LoVo (cell line): Measurements from ENCODE around the gene JKAMP.

Experiments
- DNase-seq: peaks from one replicate; pipeline ENCODE4 v3.0.0-alpha.2; 2016; ENCODE audit warnings: low spot score

Gene JKAMP

DNA sequence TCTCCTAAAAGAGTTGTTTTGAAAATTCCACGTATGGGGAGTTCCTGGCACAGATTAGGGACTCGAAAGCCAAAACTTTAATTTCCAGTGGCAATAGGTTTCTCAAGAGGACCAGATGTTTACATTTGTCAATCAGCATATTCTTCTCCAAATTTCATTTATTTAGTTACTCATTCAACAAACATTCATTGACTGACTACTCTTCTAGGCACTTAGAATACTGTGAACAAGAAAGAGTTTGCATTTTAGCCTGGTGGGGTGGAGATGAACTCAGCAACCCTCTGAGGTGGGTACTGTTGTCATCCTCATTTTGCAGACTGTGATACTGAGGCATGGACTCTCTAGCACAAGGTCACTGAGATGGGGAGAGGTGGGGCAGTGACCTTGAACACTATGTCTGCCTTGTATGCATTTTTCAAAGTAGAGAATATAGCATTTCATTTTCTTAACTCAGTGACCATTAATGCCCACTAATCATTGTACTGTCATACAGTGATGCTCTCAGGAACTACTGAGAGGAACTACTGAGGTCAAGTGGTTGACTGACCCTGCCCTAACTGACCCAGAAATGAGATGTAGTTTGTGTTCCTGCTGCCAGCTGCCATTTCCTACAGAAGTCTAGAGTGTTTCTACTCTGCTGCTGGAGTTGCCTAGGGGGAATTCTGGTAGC lies 2.3 kb upstream of the JKAMP start:
- DNase-seq = no peak

DNA sequence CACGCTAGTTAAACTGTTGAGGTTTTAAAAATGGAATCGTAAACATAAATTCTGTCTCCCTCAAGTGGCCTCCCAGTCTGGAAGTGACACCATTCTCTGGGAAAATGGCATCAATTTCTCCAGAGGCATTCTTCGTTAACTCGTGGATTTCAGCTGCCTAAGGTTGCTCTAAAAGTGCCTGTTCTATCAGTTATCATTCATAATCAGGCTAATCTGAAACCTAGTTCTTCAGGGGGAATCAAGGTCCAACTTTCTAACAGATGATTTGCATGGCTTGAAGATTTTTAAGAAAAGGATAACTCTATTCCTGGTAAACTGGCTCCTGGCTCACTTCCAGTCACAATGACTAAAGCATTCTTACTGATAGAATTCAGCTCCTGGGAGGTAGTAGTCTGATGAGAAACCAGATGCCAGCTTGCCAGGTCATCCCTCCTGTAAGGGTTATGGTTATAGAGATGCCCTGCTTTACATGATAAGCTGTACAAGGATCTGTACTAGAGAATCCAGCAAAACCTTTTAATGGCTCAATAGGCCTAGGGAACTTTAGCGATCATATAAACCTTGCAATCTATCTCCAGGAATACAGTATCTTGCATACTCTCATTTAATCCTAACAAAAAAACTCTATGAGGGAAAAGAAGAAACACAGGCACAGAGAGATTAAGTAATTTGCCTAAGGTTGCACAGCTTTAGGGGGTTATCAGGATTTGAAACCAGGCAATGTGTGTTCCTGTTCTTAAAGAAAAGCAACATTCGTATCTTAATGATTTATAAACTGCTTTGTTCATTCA lies 1.6 kb upstream of the JKAMP start:
- peak; percentile 79 for DNase-seq

DNA sequence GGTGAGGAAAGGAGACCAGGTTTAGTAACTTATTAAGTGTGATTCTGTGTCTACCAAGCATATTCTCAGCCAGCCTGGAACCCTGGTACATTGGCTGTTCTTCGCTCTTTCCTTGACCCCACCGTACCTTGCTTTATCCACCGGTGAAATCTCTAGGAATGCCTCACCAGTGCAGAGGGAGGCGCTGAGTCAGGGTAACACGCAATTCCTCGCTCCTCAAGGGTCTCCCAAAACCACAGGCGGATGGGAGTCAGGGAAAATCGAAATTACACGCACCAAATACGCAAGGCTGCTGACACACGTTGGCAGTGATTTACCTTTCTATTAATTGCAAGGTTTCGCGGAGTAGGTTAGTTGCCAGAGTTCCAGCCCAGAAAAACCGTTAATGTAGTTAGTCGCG lies 954 bp upstream of the JKAMP start:
- DNase-seq = peak; percentile 24

DNA sequence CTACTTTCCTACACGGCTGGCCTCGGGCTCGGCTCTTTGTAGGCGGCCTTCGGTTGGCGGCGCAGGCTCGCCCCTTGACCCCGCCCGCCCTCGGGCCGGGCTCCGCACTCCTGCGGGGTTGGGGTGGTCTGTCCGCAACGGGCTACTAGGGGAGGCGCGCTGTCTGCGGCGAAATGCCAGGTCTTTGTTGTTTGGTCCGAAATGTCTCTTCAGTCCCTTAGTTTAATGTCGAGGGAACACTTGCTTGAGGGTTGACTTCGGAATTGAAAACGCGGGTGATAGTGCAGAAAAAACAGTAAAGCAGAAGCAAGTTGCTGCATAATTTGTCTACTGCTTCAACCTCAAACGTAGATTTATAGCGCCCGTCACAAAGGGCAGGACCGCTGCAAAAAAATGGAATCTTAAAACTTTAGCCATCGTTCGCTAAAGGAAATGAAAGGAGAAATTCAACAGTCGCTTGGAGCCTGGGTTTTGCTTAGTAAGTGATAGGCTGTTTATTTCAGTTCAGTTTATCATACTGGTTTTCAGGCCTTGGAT lies 390 bp downstream of the JKAMP start:
- peak; percentile 42 for DNase-seq

DNA sequence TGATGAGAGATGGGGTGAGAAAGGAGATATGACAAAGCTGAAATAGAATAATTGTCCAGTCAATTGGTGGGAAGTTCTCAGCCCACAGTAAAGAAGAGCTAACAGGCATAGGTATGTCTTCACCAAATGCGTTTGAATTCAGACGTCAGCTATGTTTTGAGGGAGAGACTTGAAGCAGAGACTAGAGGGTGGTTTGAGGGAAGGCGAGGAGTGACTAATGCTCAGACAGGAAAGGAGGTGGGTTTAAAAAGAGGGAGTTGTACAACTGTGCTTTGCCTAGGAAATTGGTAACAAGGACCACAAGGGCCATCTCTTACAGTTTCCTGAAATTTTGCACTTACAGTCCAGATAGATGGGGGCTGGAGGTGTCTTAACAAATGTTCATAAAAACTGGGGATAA lies 6.4 kb downstream of the JKAMP start:
- no peak for DNase-seq

DNA sequence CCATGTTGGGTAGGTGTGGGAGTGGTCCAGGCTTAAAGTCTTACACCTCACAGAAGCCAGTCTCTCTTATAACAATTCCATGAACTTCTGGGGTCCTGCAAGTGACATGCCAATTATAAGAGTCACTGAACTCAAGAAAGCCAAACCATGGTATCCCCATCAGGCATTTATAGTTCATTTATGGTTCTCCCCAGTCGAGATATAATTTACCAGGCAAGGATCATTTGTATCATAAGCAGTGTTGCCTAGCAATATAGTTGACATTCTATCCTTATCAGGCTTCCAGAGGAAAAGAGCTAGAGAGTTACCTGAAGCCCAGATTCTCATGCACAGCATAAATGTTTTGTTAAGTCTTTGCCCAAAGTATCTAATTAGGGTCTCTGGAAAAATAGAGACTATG lies 8.1 kb downstream of the JKAMP start:
- no peak for DNase-seq

DNA sequence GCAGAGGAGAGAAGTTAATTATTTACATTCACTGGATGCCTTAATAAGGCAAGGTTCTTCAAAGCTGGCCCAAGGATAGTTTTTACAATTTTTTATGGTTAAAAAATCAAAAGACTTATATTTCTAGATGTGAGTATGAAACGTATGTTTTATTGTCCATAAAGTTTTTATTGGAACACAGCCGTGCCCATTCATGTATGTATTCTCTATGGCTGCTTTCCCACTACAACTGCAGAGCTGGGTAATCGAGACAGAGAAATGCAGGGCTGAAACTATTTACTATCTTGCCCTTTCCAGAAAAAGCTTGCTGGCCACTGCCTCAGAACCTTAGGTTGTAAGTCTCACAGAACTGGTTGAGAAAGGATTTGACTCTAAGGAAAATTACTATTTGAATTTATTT lies 16.4 kb downstream of the JKAMP start:
- DNase-seq = peak; percentile 6

DNA sequence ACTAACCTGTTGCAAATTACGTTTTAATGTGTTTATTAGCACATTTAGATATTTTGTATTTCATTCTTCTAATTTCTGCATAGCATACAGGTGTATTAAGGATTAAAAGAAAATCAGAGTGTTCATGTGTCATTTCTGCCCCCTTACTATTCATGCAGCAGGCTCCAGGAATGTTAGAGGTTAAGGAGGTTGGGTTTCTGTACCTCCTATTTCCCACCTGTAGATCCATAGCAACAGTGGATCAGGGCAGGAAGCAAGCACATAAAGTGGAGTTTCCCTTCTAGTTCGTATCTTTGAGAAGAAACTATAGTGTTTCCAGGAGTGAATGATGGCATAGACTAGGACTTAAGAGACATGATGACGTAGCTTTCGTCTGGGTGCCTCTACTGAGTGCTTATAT lies 18.9 kb downstream of the JKAMP start:
- no peak for DNase-seq

DNA sequence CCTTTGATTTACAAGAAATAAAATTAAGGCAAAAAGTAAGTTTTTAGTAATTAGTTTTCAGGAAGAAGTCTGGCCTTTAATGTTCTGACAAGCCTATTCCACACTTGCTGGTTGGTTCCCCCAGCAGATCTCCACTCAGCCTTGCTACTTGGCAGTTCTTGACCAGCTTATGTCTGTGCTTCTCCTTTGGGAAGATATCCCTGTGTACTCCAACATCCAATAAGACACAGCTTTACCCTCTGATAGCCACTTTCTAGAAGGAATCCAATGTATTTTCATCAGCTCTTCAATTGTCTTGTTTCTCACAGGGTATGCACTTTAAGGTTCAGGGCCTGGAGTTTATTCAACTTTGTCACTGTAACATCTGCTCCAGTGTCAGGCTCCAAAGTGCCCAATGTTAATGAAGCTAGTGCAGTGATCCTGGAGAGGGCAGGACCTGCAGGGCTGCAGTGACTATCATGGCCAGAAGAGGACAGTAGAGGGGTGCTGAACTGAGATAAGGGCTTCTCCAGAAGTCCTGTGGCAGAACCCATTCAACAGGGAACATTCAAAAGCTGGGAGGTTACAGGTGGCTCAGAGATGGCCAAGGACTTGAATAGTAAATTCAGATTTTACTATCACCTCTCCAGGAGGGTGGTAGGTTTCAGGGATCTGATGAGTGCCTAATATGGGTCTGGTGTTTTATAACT lies 22.9 kb downstream of the JKAMP start:
- peak; percentile 65 for DNase-seq

DNA sequence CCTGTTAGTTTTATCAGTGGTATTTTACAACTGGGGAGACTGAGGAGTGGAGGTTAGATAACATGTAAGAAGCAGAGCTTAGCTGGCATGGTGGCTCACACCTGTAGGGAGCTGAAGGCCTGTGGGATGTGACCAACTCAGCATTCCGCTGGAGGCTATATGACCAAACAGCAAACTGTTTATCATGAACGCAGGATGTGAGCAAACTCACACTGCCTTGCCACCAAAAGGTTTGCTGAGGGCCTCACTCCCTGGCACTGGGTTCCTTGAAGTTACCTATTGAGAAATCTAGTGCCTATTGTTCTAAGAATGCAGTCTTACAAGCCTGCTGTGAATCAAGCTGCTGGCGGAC lies 23.4 kb downstream of the JKAMP start:
- no peak for DNase-seq

DNA sequence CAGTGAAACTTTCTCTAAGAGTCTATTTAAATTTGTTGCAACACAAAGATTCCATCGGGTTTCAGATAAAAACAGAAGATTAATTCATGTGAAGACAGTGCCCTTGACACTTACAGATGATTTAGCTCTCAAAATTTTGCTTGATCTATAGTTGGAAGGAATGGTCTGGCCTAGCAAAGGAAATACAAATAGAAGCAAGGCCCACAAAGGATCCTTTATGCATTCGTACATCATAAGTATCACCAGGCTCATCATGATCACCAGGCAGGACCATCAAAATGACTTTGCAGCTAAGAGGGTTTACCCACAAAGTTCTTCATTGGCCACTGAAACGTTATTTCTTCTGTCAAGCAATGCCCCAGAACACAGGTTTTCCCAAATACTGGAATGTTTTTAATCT lies 24.8 kb downstream of the JKAMP start:
- DNase-seq = no peak

DNA sequence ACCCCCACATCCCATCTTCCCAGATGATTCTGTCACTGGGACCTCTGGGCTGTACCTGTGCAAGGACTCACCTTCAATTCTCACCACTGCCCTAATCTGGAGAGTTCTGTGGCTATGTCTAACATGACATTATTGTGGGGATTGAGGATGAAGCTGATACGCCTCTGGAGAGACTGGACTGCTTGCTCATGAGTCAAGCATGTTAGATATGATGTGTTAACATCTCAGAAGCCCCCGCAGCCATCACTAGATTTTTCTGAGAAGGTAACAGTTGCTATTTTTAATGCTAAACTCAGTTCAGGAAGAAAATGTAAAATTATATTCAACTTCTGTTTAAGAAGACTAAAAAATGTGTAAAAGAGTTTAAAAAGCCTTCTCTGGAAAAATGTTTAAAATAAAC lies 25.7 kb downstream of the JKAMP start:
- no peak for DNase-seq

DNA sequence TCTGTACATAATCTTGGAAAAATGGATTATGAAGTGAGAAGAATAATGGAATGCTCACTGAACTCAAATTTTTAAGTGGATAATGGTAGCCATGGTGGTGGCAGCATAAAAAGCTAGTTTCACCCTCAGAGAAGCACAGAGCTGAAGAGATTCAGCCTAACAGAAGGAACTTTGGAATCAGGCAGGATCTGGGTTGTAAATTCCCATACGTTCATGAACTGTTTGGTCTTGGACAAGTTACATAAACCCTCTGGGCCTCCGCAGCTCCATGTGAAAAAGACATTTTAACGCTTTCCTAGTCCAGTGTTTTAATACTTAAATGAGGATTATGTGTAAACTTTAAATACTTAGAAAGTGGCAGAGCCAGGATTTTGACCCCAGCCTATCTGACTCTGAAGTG lies 26.6 kb downstream of the JKAMP start:
- DNase-seq = no peak

DNA sequence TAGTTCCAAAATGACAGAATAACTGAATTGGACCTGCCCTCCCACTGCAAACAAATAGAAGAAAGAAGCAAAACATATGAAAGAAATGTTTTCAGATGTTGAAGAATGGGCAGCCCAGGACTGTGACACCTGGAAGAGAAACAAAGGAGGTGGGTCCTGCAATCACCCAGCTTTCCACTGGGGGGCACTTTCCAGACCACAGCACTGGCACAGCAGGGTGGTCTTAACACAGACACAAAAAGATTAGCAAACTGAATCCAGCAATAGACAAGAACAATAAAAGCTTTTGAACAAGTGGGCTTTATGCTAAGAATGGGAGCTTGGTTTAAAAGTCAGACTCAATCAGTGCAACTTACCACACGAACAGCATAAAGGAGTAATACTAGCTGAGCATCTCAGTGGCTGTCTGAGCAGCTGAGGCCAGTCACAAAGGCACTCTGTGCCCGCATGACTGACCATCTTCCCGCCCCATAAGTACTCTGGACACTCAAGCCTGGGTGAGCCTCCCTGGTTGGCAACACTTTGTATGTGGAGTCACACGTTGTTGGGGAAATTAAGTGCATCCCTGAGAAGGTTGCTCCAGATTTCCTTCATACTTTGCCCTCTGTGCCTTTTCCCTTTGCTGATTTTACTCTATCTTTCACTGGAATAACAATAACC lies 27.7 kb downstream of the JKAMP start:
- DNase-seq = no peak

DNA sequence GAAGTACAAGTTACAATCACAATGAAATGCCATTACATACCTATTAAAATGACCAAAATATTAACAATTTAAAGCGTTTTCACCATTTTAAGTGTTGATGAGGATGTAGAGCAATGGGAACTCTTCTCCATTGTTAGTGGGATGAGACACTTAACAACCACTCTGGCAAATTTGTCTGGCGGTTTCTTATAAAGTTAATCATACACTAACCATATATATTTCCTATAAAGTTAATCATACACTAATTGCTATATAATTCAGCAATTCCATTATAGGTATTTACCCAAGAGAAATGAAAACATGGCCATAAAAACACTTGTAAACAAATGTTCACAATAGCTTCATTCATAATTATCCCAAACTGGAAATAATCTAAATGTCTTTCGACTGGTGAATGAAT lies 35.9 kb downstream of the JKAMP start:
- DNase-seq = no peak

DNA sequence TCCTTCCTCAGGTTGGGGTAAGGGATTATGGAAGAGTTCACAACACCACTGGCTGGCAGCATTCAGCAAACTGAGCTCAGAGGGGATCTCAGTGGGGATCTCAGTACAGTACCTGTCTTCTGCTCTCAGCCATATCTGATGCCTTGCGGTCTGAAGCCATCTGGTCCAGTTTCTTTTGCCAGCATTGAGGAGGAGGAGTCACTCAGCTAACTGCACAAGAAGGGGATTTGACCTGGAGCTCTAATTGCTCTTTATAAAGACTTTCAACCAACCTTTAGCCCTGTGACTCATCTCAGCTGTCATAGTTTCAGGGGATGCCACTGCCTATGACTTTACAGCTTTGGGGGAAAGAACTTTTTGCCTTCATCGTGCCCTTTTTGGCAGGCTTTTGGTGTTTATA lies 44.9 kb downstream of the JKAMP start:
- peak; percentile 33 for DNase-seq

DNA sequence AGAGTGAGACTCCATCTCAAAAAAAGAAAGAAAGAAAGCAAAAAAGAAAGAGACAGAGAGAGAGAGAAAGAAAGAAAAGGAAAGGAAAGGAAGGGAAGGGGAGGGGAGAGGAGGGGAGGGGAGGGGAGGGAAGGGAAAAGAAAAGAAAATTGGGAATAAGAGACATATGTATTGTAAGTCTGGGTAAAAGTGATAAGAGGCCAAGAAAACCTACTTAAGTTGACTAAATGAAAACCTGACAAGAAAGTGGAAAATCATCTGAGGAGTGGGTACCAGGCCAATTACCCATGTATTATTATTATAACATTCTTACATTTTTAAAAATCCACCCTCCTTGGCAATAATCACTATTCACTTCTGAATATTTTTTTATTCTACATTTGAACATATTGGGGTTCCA lies 46.0 kb downstream of the JKAMP start:
- DNase-seq = no peak

DNA sequence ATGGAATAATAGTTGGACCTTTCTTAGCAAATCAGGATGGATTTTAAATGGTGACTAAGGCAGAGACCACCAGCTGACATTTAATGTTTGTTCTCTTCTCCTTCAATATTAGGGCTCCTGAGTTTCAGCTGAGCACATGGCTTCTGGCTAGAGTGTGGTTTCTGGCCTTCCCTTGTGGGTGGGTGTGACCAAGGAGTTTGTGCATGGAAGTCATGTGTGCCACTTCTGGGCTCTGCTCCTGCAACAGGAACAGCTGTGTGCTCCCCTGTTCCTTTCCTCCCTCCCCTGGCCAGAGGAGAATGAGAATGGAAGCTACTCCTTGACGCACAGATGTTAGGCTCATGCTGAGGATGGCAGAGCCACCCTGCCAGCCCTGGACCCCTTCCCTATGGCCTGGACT lies 48.1 kb downstream of the JKAMP start:
- DNase-seq = no peak

DNA sequence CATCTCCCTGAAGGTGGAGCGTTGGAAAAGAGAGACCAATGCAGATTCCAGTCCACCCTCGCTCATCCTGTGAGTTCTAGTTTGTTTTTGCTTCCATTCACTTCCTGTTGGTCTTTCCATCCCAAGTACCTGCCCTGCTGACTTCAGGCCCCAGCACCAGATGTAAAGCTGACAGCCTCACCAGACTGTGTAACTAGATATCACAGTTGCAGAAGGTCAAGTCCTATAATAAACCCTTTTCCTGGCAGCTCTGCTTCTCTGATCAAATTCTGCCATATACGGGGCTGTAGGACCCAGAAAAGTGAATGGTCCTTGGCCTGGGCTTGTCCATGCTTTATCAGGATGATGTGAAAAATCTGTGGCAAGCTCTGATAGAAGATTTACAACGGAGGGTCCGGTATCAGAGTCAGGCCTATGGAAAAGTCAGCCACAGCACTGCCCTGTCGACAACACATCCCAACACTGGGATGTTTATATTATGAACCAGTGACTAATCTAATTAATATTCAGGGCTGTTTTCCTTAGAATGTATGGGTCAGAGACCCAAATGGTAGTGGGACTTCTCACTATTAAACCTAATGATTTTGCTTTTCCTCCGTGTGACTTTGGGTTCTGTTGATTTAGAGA lies 50.2 kb downstream of the JKAMP start:
- no peak for DNase-seq

DNA sequence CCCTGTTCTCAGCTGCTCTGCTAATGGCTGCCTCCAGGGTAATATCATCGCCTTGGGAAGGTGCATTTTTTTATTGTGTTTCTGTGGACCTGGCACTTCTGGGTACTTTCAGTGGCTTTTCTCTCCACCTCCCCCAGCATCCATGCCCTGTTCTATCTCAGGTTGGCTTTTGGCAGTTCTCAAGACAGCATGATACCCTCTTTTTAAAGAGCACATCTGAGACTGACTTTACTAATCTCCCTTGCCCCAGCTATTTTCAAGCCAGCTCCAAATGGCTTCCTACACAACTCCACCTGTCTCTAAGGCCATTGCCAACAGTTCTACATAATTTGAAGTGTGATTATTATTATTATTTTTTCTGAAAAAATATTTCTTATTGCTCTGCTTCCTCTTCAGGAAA lies 53.2 kb downstream of the JKAMP start:
- no peak for DNase-seq

DNA sequence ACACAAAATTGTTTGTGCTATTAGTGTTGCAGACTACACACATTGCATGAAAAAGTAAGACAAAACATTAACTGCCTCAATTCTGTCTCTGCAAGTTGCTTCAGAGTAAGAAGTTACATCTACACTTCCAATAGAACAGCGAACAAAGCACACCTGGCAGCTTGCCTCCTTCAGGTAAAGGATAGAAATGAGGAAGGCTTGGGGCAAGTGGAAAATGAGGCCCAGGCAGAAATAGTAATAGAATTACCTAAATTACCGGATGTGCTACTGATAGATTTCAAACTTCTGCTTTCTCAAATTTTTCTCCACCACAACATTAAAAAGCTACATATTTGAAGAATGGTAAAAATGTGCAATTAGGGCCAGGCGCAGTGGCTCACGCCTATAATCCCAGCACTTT lies 54.6 kb downstream of the JKAMP start:
- DNase-seq = no peak

DNA sequence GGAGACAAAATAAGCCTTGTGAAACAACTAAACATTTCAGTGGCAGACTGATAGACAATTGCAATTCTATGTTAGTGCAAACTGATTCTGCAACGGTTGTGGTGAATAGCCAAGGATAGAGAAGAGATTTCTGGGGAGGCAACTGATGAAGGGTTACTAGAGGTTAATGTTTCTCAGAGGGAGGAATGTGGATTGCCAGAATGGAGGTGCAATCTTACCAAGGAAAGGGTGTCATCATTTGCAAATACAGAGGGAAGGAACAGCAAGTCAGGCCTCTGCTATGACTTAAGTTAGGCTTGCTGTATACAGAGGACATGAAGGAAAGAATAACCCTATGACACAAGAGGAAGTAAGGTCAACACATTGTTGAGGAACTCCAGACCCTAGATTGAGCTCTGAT lies 56.5 kb downstream of the JKAMP start:
- no peak for DNase-seq
